PC-9 (cell line): ENCODE results near the gene SH3TC1.

Experiments used
- CTCF ChIP-seq: fragments of 200-600 bp; sonication (generic); conservative IDR thresholded peaks from 2 replicates; pipeline ENCODE4 v1.6.1; 2017; ENCODE audit warnings: mixed run types, antibody characterized with exemption, mild to moderate bottlenecking, moderate library complexity
- EZH2 ChIP-seq: fragments of 200-600 bp; sonication (generic); IDR thresholded peaks from 2 replicates; pipeline ENCODE4 v1.8.0; 2017; ENCODE audit warnings: antibody characterized with exemption, low read depth

GRCh38 chr4:8257854-8258253, 58.8 kb downstream of the SH3TC1 start:
- TF ChIP-seq CTCF (no peak), EZH2 (no peak)
